Activated CD8-positive, alpha-beta memory T cell treated with anti-CD3 and anti-CD28 coated beads, Interleukin-2, amount 50 U/mL, for 24 hours (primary cell): ENCODE data around the gene USP3.
"Not testable (repeated sequence)": the region's sequence is repeated elsewhere in the genome, so short reads cannot be mapped to it uniquely, and the experiment has no call there.

ENCODE experiments used
- DNase-seq: peaks from one replicate; pipeline ENCODE4 v3.0.0-alpha.2; 2020; ENCODE audit errors: extremely low read depth

The USP3 gene

DNA sequence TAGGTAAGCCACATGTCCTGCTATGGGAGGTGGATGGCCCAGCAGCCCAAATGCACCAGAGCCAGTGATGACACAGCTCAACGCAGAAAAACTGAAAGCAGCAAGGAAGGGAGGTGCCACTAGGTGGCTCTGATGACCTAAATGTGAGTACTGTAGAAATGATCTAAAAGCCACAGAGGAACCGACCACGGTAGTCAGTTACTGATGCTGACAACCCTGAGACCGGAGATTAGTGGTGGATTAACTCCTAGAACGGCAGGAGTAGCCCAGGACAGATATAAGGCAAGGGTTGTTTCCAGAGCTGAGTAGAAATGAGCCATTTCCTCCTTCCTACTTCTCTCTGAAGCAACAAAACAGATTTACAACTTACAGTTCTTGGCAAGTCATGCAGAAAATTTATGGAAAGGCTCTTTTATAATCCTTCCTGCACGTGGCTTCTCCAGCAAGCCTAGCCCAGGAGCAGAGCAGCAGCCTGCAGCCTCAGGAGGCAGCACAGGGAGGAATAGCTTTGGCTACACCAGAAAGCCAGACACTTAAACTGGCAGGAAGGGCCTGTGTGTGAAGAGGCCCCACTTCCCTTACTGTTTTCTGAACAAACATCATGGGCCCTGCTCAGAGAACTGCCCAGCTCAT, 105.9 kb downstream of the USP3 start:
- DNase-seq = no peak

GRCh38 chr15:63611177-63611576, 106.8 kb downstream of the USP3 start:
- no peak for DNase-seq

DNA sequence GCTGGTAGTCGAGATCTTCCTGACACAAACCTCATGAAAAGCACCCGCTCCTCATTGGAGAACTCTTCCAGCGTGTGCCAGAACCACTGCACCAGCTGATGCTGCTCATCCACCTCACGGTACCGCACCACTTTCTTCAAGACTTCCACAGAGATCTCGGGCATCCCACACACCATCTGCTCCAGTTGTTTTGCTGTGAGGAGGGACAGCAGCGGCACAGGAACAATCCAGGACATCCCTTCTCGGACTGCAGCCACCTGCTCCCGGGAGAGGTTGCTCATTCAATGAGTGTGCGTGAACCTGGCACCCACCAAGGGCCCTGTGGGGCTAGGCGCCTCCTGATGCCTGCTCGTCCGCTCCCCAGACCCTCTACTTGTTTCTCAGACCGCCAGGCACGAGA, 107.9 kb downstream of the USP3 start:
- DNase-seq = no peak

GRCh38 chr15:63615935-63616334, 111.5 kb downstream of the USP3 start:
- DNase-seq = no peak

GRCh38 chr15:63617147-63617546, 112.8 kb downstream of the USP3 start:
- not testable (repeated sequence) for DNase-seq

DNA sequence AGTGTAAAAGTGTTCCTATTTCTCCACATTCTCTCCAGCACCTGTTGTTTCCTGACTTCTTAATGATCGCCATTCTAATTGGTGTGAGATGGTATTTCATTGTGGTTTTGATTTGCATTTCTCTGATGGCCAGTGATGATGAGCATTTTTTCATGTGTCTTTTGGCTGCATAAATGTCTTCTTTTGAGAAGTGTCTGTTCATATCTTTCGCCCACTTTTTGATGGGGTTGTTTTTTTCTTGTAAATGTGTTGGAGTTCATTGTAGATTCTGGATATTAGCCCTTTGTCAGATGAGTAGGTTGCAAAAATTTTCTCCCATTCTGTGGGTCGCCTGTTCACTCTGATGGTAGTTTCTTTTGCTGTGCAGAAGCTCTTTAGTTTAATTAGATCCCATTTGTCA, 113.2 kb downstream of the USP3 start:
- DNase-seq = not testable (repeated sequence)

DNA sequence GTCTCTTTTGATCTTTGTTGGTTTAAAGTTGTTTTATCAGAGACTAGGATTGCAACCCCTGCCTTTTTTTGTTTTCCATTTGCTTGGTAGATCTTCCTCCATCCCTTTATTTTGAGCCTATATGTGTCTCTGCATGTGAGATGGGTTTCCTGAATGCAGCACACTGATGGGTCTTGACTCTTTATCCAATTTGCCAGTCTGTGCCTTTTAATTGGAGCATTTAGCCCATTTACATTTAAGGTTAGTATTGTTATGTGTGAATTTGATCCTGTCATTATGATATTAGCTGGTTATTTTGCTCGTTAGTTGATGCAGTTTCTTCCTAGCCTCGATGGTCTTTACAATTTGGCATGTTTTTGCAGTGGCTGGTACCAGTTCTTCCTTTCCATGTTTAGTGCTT, 116.4 kb downstream of the USP3 start:
- not testable (repeated sequence) for DNase-seq

- DNase-seq = no peak
Measured at GRCh38 chr15:63623232-63623969, 119.0 kb downstream of the USP3 start.

DNA sequence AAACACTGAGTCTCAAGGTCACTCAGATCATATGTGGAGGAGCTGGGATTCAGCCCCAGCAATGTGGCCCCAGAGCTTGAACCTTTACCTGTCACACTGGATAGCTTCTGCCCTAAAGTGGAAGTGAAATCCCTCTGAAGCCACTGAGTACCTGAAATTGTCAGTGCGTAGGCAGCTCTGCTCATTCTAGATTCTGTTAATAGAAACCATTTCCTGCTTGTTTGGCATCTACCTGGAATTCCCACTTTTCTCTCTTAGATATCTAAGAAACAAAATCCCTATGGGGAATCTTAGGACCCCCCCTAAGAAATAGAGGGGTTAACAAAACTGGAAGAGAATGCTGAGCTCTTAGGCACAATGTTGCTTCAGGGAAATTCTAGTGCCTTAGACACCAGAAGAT, 122.6 kb downstream of the USP3 start:
- no peak for DNase-seq

DNA sequence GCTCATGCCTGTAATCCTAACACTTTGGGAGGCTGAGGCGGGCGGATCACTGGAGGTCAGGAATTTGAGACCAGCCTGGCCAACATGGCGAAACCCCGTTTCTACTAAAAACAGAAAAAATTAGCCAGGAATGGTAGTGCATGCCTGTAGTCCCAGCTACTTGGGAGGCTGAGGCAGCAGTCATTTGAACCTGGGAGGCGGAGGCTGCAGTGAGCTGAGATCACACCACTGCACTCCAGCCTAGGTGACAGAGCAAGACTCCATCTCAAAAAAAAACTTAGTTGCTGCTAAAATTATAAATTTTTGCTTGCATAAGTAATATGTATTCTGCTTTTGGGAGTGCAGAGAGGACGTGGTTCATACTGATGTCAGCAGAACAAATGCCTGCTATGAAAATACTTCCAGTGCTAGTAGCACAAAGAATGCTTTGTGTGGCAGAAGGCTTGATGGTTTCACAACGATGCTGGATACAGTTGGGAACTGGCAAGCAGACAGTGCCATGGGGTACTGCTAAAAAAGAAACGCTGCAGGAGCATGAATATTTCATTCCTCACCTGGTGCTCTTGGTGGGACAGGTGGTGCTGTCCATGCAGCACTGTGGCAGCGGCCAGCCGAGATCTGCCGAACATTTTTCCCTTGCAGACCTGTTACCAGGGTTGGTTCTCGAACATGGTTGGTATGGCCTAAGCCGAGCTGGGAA, 123.9 kb downstream of the USP3 start:
- DNase-seq = no peak

GRCh38 chr15:63630036-63630751, 125.8 kb downstream of the USP3 start:
- DNase-seq = no peak

DNA sequence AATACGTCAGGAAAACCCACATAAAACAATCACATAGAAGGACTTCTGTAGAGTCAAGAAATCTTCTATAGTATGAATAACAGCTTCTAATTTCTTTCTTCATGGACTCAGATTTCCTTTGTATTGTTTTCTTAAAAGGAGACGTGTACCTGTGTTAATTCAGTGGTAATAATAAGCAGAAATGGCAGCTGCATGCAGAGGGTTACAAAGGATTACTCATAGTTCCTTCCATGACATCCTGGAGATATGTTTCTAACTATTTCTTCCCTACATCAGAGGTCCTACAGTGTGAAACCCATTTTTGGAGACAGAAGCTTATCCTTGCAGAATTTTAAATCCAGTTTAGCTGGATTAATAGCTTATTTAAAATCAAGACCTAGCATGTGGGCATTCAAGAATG, 128.9 kb downstream of the USP3 start:
- no peak for DNase-seq

GRCh38 chr15:63634154-63634553, 129.8 kb downstream of the USP3 start:
- DNase-seq = no peak

DNA sequence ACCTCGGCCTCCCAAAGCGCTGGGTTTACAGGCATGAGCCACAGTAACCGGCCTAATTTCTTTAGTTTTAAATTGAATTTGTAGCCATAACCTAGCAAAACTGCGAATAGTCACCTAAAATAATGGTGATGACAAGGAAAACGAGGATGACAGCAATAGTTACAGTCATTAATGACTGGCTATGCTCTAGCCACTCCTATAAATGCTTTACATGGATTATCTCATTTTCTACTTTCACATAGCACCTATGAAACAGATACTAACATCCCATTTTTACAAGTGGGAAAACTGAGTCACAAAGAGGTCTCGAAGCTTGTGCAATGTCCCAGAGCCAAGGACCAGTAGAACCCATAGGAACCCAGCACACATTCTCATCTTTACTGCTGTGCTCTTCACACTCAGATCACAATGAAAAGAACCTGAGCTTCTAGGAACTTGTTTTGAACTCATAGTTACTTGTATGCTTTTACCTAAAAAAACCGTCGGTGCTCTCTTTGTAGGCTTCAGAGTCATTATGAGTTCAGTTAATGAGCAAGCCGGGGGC, 132.2 kb downstream of the USP3 start:
- DNase-seq = no peak

DNA sequence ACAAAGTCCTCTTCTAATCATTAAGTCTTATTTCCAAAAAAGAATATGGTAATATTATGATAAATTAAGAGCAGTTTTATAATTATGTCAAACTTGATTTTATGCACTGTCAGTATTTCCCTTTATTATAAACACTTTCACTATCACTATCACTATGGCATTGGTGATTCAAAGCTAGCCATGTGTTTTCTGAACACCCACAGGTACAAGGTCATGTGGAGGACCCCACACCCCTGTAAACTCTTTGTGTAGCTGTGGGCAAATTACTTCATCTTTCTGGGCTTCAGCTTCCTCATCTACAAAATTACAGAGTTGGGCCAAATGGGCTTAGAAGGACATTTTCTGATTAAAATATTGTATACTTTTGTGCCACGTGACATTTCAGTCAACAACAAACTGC, 134.4 kb downstream of the USP3 start:
- no peak for DNase-seq

DNA sequence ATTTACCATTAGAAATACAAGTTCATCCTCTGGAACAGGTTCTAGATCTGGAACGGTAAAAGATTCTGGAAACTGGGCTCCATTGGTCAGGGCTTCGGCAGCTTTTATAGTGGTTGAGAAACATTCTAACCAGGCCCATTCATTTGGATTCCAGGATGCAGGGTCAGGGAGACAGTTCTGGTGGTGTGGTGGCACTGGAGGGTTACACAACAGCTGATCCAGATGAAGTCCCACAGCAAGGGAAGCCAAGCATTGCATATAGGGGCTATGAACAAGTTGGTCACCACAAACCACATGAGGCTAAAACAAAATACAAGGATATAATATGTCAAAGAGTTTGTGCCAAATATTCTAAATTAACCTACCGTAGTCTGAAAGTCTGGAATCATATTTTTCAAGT, 135.8 kb downstream of the USP3 start:
- DNase-seq = no peak
